ENCODE results near the gene APOF.

Gene APOF

GRCh38 chr12:56382611-56383010 is 20.0 kb upstream of the APOF start:
- no peak overlapping the region for H3K4me3 ChIP-seq (ENCODE audit: low read length)
- no peak for TF ChIP-seq ZNF274 (IDR thresholded peaks at IDR 0.05; ENCODE audit: low read depth, low read length)

DNA sequence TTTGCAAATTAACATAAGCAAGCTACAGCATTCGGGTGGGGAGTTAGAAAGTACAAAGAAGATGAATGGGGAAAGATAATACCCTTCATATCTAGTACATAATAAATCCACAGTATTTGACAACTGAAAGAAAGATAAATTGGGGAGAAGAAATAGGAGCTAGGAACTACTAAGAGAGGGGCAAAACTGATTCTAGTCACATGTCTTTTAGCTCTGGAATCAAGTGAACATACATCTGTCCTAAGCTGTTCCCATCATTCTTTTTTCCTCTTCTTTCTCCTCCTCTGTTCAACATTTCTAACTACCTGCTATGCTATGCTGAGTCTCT is 15.3 kb upstream of the APOF start:
- TF ChIP-seq ZNF274 (IDR thresholded peaks at IDR 0.05; ENCODE audit: low read depth, low read length): no peak
- H3K4me3 ChIP-seq (ENCODE audit: low read length): no peak overlapping the region

- no peak for TF ChIP-seq ZNF274 (IDR thresholded peaks at IDR 0.05; ENCODE audit: low read depth, low read length)
- H3K4me3 ChIP-seq (ENCODE audit: low read length): no peak overlapping the region
These were observed 14.8 kb upstream of the APOF start for GRCh38 chr12:56377310-56377988.

GRCh38 chr12:56375598-56376434 is 13.2 kb upstream of the APOF start:
- TF ChIP-seq ZNF274 (IDR thresholded peaks at IDR 0.05; ENCODE audit: low read depth, low read length): no peak
- peak overlapping the region; percentile 26; the same call in 1 of the 2 replicates for H3K4me3 ChIP-seq (ENCODE audit: low read length)

DNA sequence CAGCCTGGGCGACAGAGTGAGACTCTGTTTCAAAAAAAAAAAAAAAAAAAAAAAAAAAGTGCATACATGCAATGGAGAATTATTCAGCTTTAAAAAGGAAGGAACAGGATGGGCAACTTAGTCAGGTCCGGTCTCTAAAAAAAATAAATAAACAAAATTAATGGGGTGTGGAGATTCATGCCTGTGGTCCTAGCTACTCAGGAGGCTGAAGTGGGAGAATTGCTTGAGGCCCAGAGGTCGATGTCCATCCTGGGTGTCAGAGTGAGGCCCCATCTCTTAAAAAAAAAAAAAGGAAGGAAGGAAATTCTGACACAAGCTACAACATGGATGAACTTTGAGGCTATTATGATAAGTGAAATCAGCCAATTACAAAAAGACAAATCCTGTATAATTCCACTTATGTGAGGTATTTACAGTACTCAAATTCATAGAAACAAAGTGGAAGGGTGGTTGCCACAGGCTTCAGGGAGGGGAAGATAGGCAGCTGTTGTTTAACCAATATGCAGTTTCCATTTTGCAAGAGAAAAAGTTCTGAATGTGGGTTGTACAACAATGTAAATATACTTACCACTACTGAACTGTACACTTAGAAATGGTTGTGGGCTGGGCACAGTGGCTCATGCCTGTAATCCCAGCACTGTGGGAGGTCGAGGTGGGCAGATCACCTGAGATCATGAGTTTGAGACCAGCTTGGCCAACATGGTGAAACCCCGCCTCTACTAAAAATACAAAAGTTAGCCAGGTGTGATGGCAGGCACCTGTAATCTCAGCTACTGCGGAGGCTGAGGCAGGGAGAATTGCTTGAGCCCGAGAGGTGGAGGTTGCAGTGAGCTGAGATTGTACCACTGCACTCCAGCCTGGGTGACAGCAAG is 12.3 kb upstream of the APOF start:
- peak overlapping the region; percentile 9; the same call in 1 of the 2 replicates for H3K4me3 ChIP-seq (ENCODE audit: low read length)
- TF ChIP-seq ZNF274 (IDR thresholded peaks at IDR 0.05; ENCODE audit: low read depth, low read length): no peak

DNA sequence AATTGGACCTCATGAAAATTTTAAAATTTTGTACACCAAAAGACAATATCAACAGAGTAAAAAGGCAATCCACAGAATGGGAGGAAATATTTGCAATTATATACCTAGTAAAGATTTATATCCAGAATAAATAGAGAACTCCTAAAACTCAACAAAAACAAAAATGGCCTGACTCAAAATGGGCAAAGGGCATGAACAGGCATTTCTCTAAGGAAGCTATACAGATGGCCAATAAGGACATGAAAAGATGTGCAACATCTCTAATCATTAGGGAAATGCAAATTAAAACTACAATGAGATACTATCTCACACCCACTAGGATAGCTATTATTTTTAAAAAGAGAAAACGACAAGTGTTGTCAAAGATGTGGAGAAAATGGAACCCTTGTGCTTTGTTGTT is 10.9 kb upstream of the APOF start:
- H3K4me3 ChIP-seq (ENCODE audit: low read length): no peak overlapping the region
- no peak for TF ChIP-seq ZNF274 (IDR thresholded peaks at IDR 0.05; ENCODE audit: low read depth, low read length)

DNA sequence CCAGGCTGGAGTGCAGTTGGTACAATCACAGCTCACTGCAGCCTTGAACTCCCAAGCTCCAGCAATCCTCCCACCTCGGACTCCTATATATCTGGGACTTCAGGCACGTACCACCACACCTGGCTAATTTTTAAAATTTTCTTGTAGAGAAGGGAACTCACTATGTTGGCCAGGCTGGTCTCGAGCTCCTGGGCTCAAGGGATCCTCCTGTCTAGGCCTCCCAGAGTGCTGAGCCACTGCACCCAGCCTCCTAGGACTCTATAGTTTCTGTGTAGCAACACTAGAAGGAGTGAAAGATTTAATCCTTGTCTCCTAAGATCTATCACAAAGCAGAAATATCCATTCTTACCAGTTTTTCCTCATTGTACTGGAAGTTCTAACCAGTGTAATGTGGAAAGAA is 4.3 kb upstream of the APOF start:
- TF ChIP-seq ZNF274 (IDR thresholded peaks at IDR 0.05; ENCODE audit: low read depth, low read length): no peak
- no peak overlapping the region for H3K4me3 ChIP-seq (ENCODE audit: low read length)

GRCh38 chr12:56361487-56362129 is 1.0 kb downstream of the APOF start:
- H3K4me3 ChIP-seq (ENCODE audit: low read length): no peak overlapping the region
- no peak for TF ChIP-seq ZNF274 (IDR thresholded peaks at IDR 0.05; ENCODE audit: low read depth, low read length)

DNA sequence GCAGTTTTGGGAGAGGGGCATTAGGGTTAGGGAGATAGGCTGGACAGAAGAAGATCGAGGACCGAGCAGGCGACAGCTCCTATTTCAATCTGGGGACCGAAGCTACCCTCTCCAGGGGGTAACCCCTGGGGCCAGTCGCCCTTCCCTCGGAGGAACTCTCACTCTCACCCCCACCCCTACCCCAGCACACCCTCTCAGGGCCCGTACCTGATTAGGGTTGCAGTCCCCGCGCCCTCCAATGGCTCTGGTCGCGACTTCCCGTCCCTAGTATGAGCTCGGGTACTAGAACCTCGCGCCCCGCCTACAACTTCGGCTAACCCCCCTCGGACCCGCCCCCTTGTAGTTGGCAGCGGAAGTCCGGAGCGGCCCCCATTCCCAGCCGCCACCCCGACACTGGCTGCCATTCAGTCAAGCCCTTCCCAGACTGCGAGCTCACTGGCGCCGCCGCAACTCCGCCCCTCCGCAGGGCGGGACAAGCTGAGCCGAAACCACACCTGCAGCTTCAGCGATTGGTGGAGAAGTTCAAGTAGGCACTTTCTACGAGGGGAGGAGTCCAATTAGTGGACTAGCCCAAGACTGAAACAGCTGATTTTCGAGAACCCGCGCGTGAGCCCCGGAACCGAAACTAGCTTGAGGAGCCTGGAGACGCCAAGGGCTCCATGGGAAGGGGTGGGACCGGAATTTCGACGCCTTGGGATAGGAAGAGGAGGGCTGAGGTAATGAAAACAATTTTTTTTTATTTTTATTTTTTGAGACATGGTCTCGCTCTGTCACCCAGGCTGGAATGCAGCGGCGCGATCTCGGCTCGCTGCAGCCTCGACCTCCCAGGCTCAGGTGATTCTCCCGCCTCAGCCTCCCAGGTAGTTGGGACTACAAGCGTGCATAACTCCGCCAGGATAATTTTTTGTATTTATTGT is 2.5 kb downstream of the APOF start, which contains the start of gene STAT2:
TSS of gene STAT2 (minus strand) at position 257 of the 917 bp plus-strand sequence. CDS start 3,536 bp downstream, outside the sequence.
- TF ChIP-seq ZNF274 (IDR thresholded peaks at IDR 0.05; ENCODE audit: low read depth, low read length): no peak
- H3K4me3 ChIP-seq (ENCODE audit: low read length): peak within 1 kb of the TSS; percentile 97

GRCh38 chr12:56358836-56359532 is 3.7 kb downstream of the APOF start:
- TF ChIP-seq ZNF274 (IDR thresholded peaks at IDR 0.05; ENCODE audit: low read depth, low read length): no peak
- peak overlapping the region; percentile 97 for H3K4me3 ChIP-seq (ENCODE audit: low read length)

GRCh38 chr12:56351325-56351724 is 11.3 kb downstream of the APOF start:
- no peak overlapping the region for H3K4me3 ChIP-seq (ENCODE audit: low read length)
- TF ChIP-seq ZNF274 (IDR thresholded peaks at IDR 0.05; ENCODE audit: low read depth, low read length): no peak

DNA sequence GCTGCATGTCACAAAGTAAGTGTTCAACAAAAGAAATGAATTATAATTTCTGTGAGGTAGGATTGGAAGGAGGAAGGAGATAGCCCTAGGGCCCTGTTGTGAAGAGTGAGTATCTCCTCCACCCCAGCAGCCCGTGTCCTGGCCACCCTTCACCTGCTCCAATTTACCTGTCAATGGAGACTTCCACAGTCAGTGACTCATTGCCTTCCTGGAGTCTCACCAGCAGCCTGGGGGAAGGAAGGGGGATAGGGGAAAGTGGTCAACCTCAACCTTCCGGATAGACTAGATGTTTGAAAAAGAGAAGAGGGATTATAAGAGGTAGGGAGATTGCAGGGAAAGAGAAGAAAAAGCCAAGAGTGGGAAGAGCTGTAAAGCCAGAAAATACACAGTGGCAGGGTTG is 12.0 kb downstream of the APOF start:
- no peak overlapping the region for H3K4me3 ChIP-seq (ENCODE audit: low read length)
- no peak for TF ChIP-seq ZNF274 (IDR thresholded peaks at IDR 0.05; ENCODE audit: low read depth, low read length)
